Activated CD4-positive, alpha-beta T cell treated with anti-CD3 and anti-CD28 coated beads for 48 hours (primary cell): ENCODE data around the gene WDR82.

Experiments
- DNase-seq: peaks from one replicate; pipeline ENCODE4 v3.0.0-alpha.2; 2020

WDR82 gene

GRCh38 chr3:52278510-52279069 is at the start of gene WDR82:
Gene WDR82, minus strand, starts transcription at chr3:52278649. Its CDS starts 288 bp downstream, at chr3:52278361.
- DNase-seq, result peak; percentile 99

- no peak for DNase-seq
Observed at GRCh38 chr3:52327486-52328290, 49.2 kb upstream of the WDR82 start.

- DNase-seq, result no peak
Observed at GRCh38 chr3:52326976-52327375, 48.5 kb upstream of the WDR82 start.

GRCh38 chr3:52325686-52326085 is 47.2 kb upstream of the WDR82 start:
- no peak for DNase-seq

- DNase-seq, result no peak
Observed at GRCh38 chr3:52324676-52325075, 46.2 kb upstream of the WDR82 start.

GRCh38 chr3:52323526-52324295 is 45.3 kb upstream of the WDR82 start:
- no peak for DNase-seq

- DNase-seq, result no peak
Observed at GRCh38 chr3:52322466-52322865, 44.0 kb upstream of the WDR82 start.

- no peak for DNase-seq
Observed at GRCh38 chr3:52321481-52321880, 43.0 kb upstream of the WDR82 start.

GRCh38 chr3:52319921-52320595 is 41.6 kb upstream of the WDR82 start:
- no peak for DNase-seq

- no peak for DNase-seq
Observed at GRCh38 chr3:52318186-52318816, 39.9 kb upstream of the WDR82 start.

GRCh38 chr3:52317208-52318000 is 39.0 kb upstream of the WDR82 start:
- DNase-seq, result peak; percentile 77

- DNase-seq, result no peak
Observed at GRCh38 chr3:52315977-52316764, 37.7 kb upstream of the WDR82 start, which contains the start of gene DNAH1. Gene DNAH1, plus strand, starts transcription at chr3:52316319. Its CDS starts 6,124 bp downstream, at chr3:52322443.

- DNase-seq, result no peak
Observed at GRCh38 chr3:52315006-52315405, 36.6 kb upstream of the WDR82 start.

- no peak for DNase-seq
Observed at GRCh38 chr3:52314489-52314888, 36.0 kb upstream of the WDR82 start.

GRCh38 chr3:52313774-52314188 is 35.3 kb upstream of the WDR82 start:
- DNase-seq, result no peak

GRCh38 chr3:52313188-52313773 is 34.8 kb upstream of the WDR82 start:
- no peak for DNase-seq

- no peak for DNase-seq
Observed at GRCh38 chr3:52311576-52312119, 33.2 kb upstream of the WDR82 start.

- peak; percentile 37 for DNase-seq
Observed at GRCh38 chr3:52310861-52311575, 32.6 kb upstream of the WDR82 start.

- no peak for DNase-seq
Observed at GRCh38 chr3:52308308-52308707, 29.9 kb upstream of the WDR82 start.
